Astrocyte of the spinal cord (primary cell): ENCODE measurements around the gene EEPD1.

Experiments used
- DNase-seq: peaks from one replicate; pipeline ENCODE4 v3.0.0; 2011; ENCODE audit warnings: low read depth, low spot score
- H3K4me3 ChIP-seq: 2 replicates; pipeline ENCODE4 v1.5.1; 2011; ENCODE audit warnings: low read depth, mild to moderate bottlenecking, low read length, moderate library complexity
- CTCF ChIP-seq: IDR thresholded peaks from 2 replicates; pipeline ENCODE4 v1.5.1; 2012; ENCODE audit warnings: low read depth, mild to moderate bottlenecking, low read length, inconsistent platforms
- in situ Hi-C: cut with HindIII; loops from 2 replicates; pipeline ENCODE4 v1.10.0; 2017; ENCODE audit warnings: low sequenced_read_pairs

Gene EEPD1

GRCh38 chr7:36157527-36158320 is 4.7 kb downstream of the EEPD1 start:
- DNase-seq, result no peak
- in situ Hi-C loops, result no loop called here
- TF ChIP-seq CTCF, result no peak
- no peak overlapping the region for H3K4me3 ChIP-seq

- TF ChIP-seq CTCF, result no peak
- H3K4me3 ChIP-seq, result no peak overlapping the region
- no peak for DNase-seq
- in situ Hi-C loops, result no loop called here
Measured at GRCh38 chr7:36158321-36158605, 5.2 kb downstream of the EEPD1 start.

GRCh38 chr7:36159618-36160017 is 6.6 kb downstream of the EEPD1 start:
- H3K4me3 ChIP-seq, result no peak overlapping the region
- in situ Hi-C loops, result no loop called here
- no peak for TF ChIP-seq CTCF
- DNase-seq, result no peak

GRCh38 chr7:36160313-36160712 is 7.3 kb downstream of the EEPD1 start:
- in situ Hi-C loops, result no loop called here
- no peak for TF ChIP-seq CTCF
- H3K4me3 ChIP-seq, result no peak overlapping the region
- DNase-seq, result no peak

GRCh38 chr7:36161996-36162395 is 8.9 kb downstream of the EEPD1 start:
- in situ Hi-C loops, result no loop called here
- H3K4me3 ChIP-seq, result no peak overlapping the region
- TF ChIP-seq CTCF, result no peak
- no peak for DNase-seq

- no peak for TF ChIP-seq CTCF
Measured at GRCh38 chr7:36165059-36165458, 12.0 kb downstream of the EEPD1 start.

More at GRCh38 chr7:36165059-36165458, 12.0 kb downstream of the EEPD1 start:
- H3K4me3 ChIP-seq, result no peak overlapping the region
- no peak for DNase-seq
- in situ Hi-C loops, result no loop called here
